Stimulated activated CD8-positive, alpha-beta memory T cell treated with anti-CD3 and anti-CD28 coated beads, Interleukin-2, amount 100 ng/mL, for 1 hour (primary cell): ENCODE measurements around the gene LOXL4.
"Not testable (repeated sequence)": the region's sequence is repeated elsewhere in the genome, so short reads cannot be mapped to it uniquely, and the experiment has no call there.

Source experiments
- DNase-seq, 2 donors: peaks; one replicate each; pipeline ENCODE4 v3.0.0-alpha.2; 2020; ENCODE audit warnings: low read depth in 2 of 2

Gene LOXL4

GRCh38 chr10:98244586-98244985 lies 23.4 kb downstream of the LOXL4 start:
- no peak for DNase-seq

GRCh38 chr10:98244141-98244540 lies 23.9 kb downstream of the LOXL4 start:
- no peak for DNase-seq

- no peak for DNase-seq
Observed at GRCh38 chr10:98242823-98243222, 25.2 kb downstream of the LOXL4 start.

- no peak for DNase-seq
Observed at GRCh38 chr10:98240524-98240923, 27.5 kb downstream of the LOXL4 start.

- DNase-seq: no peak
Observed at GRCh38 chr10:98238391-98238790, 29.6 kb downstream of the LOXL4 start.

GRCh38 chr10:98236862-98237261 lies 31.1 kb downstream of the LOXL4 start:
- no peak for DNase-seq

- DNase-seq: no peak
Observed at GRCh38 chr10:98235846-98236245, 32.1 kb downstream of the LOXL4 start.

GRCh38 chr10:98231417-98231816 lies 36.6 kb downstream of the LOXL4 start:
- no peak for DNase-seq

GRCh38 chr10:98228266-98228665 lies 39.7 kb downstream of the LOXL4 start:
- DNase-seq: not testable (repeated sequence)

GRCh38 chr10:98227713-98228112 lies 40.3 kb downstream of the LOXL4 start:
- DNase-seq: not testable (repeated sequence)

- no peak for DNase-seq
Observed at GRCh38 chr10:98226508-98227144, 41.4 kb downstream of the LOXL4 start.

GRCh38 chr10:98224996-98225395 lies 43.0 kb downstream of the LOXL4 start:
- no peak for DNase-seq

GRCh38 chr10:98224509-98224908 lies 43.5 kb downstream of the LOXL4 start:
- DNase-seq: no peak

- no peak for DNase-seq
Observed at GRCh38 chr10:98223874-98224273, 44.1 kb downstream of the LOXL4 start.

GRCh38 chr10:98217801-98218200 lies 50.2 kb downstream of the LOXL4 start:
- no peak for DNase-seq

GRCh38 chr10:98215373-98215772 lies 52.6 kb downstream of the LOXL4 start:
- no peak for DNase-seq

- no peak for DNase-seq
Observed at GRCh38 chr10:98213740-98214139, 54.3 kb downstream of the LOXL4 start.

GRCh38 chr10:98212196-98212595 lies 55.8 kb downstream of the LOXL4 start:
- no peak for DNase-seq

- DNase-seq: no peak
Observed at GRCh38 chr10:98209441-98209840, 58.6 kb downstream of the LOXL4 start.

GRCh38 chr10:98208925-98209324 lies 59.1 kb downstream of the LOXL4 start:
- no peak for DNase-seq

GRCh38 chr10:98205351-98205750 lies 62.6 kb downstream of the LOXL4 start:
- DNase-seq: no peak

- DNase-seq: no peak
Observed at GRCh38 chr10:98202378-98202777, 65.6 kb downstream of the LOXL4 start.

GRCh38 chr10:98201760-98202159 lies 66.2 kb downstream of the LOXL4 start:
- no peak for DNase-seq
